ENCODE measurements around the gene PALS2. TPM values are rescaled to one million over a fixed set of nuclear protein-coding genes. Genes with fewer than 3 reads are reported as not detected.

Gene PALS2
- total and polyA plus RNA-seq, 9 donors: 3.9 to 52.2 (median 7.5) TPM

- no peak for DNase-seq
- Histone ChIP-seq H3K4me1 (ENCODE audit: control insufficient read depth, insufficient read depth, low read length) (no peaks in the 10 kb centered on the region), H3K27ac (ENCODE audit: low read length) (no peak overlapping the region), H3K9me3 (replicated peaks; ENCODE audit: control insufficient read depth, low read depth, low read length) (no peaks in the 10 kb centered on the region), H3K4me3 (ENCODE audit: low read length) (no peak overlapping the region), H3K36me3 (ENCODE audit: control insufficient read depth, insufficient read depth, low read length) (no peaks in the 10 kb centered on the region), H3K27me3 (ENCODE audit: control insufficient read depth, insufficient read depth, low read length) (no peaks in the 10 kb centered on the region)
- WGBS (ENCODE audit: insufficient coverage): 96% methylated on average over 2 of the region's 3 CpGs
Observed at GRCh38 chr7:24560772-24561171, 12.5 kb upstream of the PALS2 start.

- Histone ChIP-seq H3K4me3 (ENCODE audit: low read length) (no peak overlapping the region), H3K9me3 (replicated peaks; ENCODE audit: control insufficient read depth, low read depth, low read length) (no peaks in the 10 kb centered on the region), H3K4me1 (ENCODE audit: control insufficient read depth, insufficient read depth, low read length) (no peaks in the 10 kb centered on the region), H3K27ac (ENCODE audit: low read length) (no peak overlapping the region), H3K27me3 (ENCODE audit: control insufficient read depth, insufficient read depth, low read length) (peaks cover 3% of the 10 kb centered on the region), H3K36me3 (ENCODE audit: control insufficient read depth, insufficient read depth, low read length) (no peaks in the 10 kb centered on the region)
- WGBS (ENCODE audit: insufficient coverage): no CpG with 5 or more reads among the region's 2 CpGs
- no peak for DNase-seq
Observed at GRCh38 chr7:24566274-24566673, 7.0 kb upstream of the PALS2 start.

GRCh38 chr7:24570983-24571382 is 2.3 kb upstream of the PALS2 start:
- Histone ChIP-seq H3K4me3 (ENCODE audit: low read length) (no peak overlapping the region), H3K27me3 (ENCODE audit: control insufficient read depth, insufficient read depth, low read length) (peaks cover 11% of the 10 kb centered on the region), H3K9me3 (replicated peaks; ENCODE audit: control insufficient read depth, low read depth, low read length) (no peaks in the 10 kb centered on the region), H3K27ac (ENCODE audit: low read length) (no peak overlapping the region), H3K4me1 (ENCODE audit: control insufficient read depth, insufficient read depth, low read length) (peaks cover 7% of the 10 kb centered on the region), H3K36me3 (ENCODE audit: control insufficient read depth, insufficient read depth, low read length) (no peaks in the 10 kb centered on the region)
- DNase-seq: no peak
- WGBS (ENCODE audit: insufficient coverage): 60% methylated on average over 1 of the region's 2 CpGs

- no peaks in the 10 kb centered on the region for H3K36me3 ChIP-seq (ENCODE audit: control insufficient read depth, insufficient read depth, low read length)
- no peaks in the 10 kb centered on the region for H3K9me3 ChIP-seq (replicated peaks; ENCODE audit: control insufficient read depth, low read depth, low read length)
- peak; percentile 16 for DNase-seq
- H3K27ac ChIP-seq (ENCODE audit: low read length): no peak overlapping the region
- H3K27me3 ChIP-seq (ENCODE audit: control insufficient read depth, insufficient read depth, low read length): peaks cover 11% of the 10 kb centered on the region
- peaks cover 7% of the 10 kb centered on the region for H3K4me1 ChIP-seq (ENCODE audit: control insufficient read depth, insufficient read depth, low read length)
- H3K4me3 ChIP-seq (ENCODE audit: low read length): no peak overlapping the region
- 27% methylated on average over 1 of the region's 4 CpGs for WGBS (ENCODE audit: insufficient coverage)
Observed at GRCh38 chr7:24572016-24572392, 1.2 kb upstream of the PALS2 start.

- no peaks in the 10 kb centered on the region for H3K36me3 ChIP-seq (ENCODE audit: control insufficient read depth, insufficient read depth, low read length)
- H3K4me3 ChIP-seq (ENCODE audit: low read length): peak overlapping the region; percentile 72
- 4% methylated on average over 12 of the region's 16 CpGs for WGBS (ENCODE audit: insufficient coverage)
- peaks cover 7% of the 10 kb centered on the region for H3K4me1 ChIP-seq (ENCODE audit: control insufficient read depth, insufficient read depth, low read length)
- DNase-seq: peak; percentile 56
- H3K27me3 ChIP-seq (ENCODE audit: control insufficient read depth, insufficient read depth, low read length): peaks cover 11% of the 10 kb centered on the region
- H3K9me3 ChIP-seq (replicated peaks; ENCODE audit: control insufficient read depth, low read depth, low read length): no peaks in the 10 kb centered on the region
- peak overlapping the region; percentile 84 for H3K27ac ChIP-seq (ENCODE audit: low read length)
Observed at GRCh38 chr7:24572393-24572996, 757 bp upstream of the PALS2 start.

- Histone ChIP-seq H3K4me3 (ENCODE audit: low read length) (peak overlapping the region; percentile 68), H3K9me3 (replicated peaks; ENCODE audit: control insufficient read depth, low read depth, low read length) (no peaks in the 10 kb centered on the region), H3K27ac (ENCODE audit: low read length) (peak overlapping the region; percentile 23), H3K4me1 (ENCODE audit: control insufficient read depth, insufficient read depth, low read length) (peaks cover 7% of the 10 kb centered on the region), H3K27me3 (ENCODE audit: control insufficient read depth, insufficient read depth, low read length) (peaks cover 8% of the 10 kb centered on the region), H3K36me3 (ENCODE audit: control insufficient read depth, insufficient read depth, low read length) (no peaks in the 10 kb centered on the region)
- WGBS (ENCODE audit: insufficient coverage): under 1% methylated on average over 97 of the region's 101 CpGs
- peak; percentile 62 for DNase-seq
Observed at GRCh38 chr7:24573554-24574338, 494 bp downstream of the PALS2 start.

GRCh38 chr7:24574386-24574785 is 1.1 kb downstream of the PALS2 start:
- Histone ChIP-seq H3K9me3 (replicated peaks; ENCODE audit: control insufficient read depth, low read depth, low read length) (no peaks in the 10 kb centered on the region), H3K27me3 (ENCODE audit: control insufficient read depth, insufficient read depth, low read length) (peaks cover 8% of the 10 kb centered on the region), H3K4me3 (ENCODE audit: low read length) (peak overlapping the region; percentile 68), H3K36me3 (ENCODE audit: control insufficient read depth, insufficient read depth, low read length) (no peaks in the 10 kb centered on the region), H3K4me1 (ENCODE audit: control insufficient read depth, insufficient read depth, low read length) (peaks cover 7% of the 10 kb centered on the region), H3K27ac (ENCODE audit: low read length) (peak overlapping the region; percentile 23)
- DNase-seq: peak; percentile 23
- WGBS (ENCODE audit: insufficient coverage): 0% methylated on average over 3 of the region's 11 CpGs

GRCh38 chr7:24574950-24575349 is 1.7 kb downstream of the PALS2 start:
- H3K9me3 ChIP-seq (replicated peaks; ENCODE audit: control insufficient read depth, low read depth, low read length): no peaks in the 10 kb centered on the region
- WGBS (ENCODE audit: insufficient coverage): no CpG with 5 or more reads among the region's 4 CpGs
- no peaks in the 10 kb centered on the region for H3K36me3 ChIP-seq (ENCODE audit: control insufficient read depth, insufficient read depth, low read length)
- H3K27me3 ChIP-seq (ENCODE audit: control insufficient read depth, insufficient read depth, low read length): peaks cover 8% of the 10 kb centered on the region
- no peak for DNase-seq
- peaks cover 7% of the 10 kb centered on the region for H3K4me1 ChIP-seq (ENCODE audit: control insufficient read depth, insufficient read depth, low read length)
- H3K4me3 ChIP-seq (ENCODE audit: low read length): no peak overlapping the region
- H3K27ac ChIP-seq (ENCODE audit: low read length): no peak overlapping the region

GRCh38 chr7:24576171-24577025 is 3.1 kb downstream of the PALS2 start:
- H3K27ac ChIP-seq (ENCODE audit: low read length): no peak overlapping the region
- no peak overlapping the region for H3K4me3 ChIP-seq (ENCODE audit: low read length)
- peaks cover 7% of the 10 kb centered on the region for H3K4me1 ChIP-seq (ENCODE audit: control insufficient read depth, insufficient read depth, low read length)
- DNase-seq: peak; percentile 87
- peaks cover 7% of the 10 kb centered on the region for H3K27me3 ChIP-seq (ENCODE audit: control insufficient read depth, insufficient read depth, low read length)
- H3K36me3 ChIP-seq (ENCODE audit: control insufficient read depth, insufficient read depth, low read length): no peaks in the 10 kb centered on the region
- H3K9me3 ChIP-seq (replicated peaks; ENCODE audit: control insufficient read depth, low read depth, low read length): no peaks in the 10 kb centered on the region
- WGBS (ENCODE audit: insufficient coverage): no CpG with 5 or more reads among the region's 2 CpGs

GRCh38 chr7:24578052-24578451 is 4.8 kb downstream of the PALS2 start:
- Histone ChIP-seq H3K36me3 (ENCODE audit: control insufficient read depth, insufficient read depth, low read length) (no peaks in the 10 kb centered on the region), H3K27ac (ENCODE audit: low read length) (no peak overlapping the region), H3K4me3 (ENCODE audit: low read length) (no peak overlapping the region), H3K9me3 (replicated peaks; ENCODE audit: control insufficient read depth, low read depth, low read length) (no peaks in the 10 kb centered on the region), H3K27me3 (ENCODE audit: control insufficient read depth, insufficient read depth, low read length) (no peaks in the 10 kb centered on the region), H3K4me1 (ENCODE audit: control insufficient read depth, insufficient read depth, low read length) (peaks cover 3% of the 10 kb centered on the region)
- 57% methylated on average over 1 of the region's 3 CpGs for WGBS (ENCODE audit: insufficient coverage)
- no peak for DNase-seq
